ENCODE measurements around the gene GPRASP3. TPM values are rescaled to one million over a fixed set of nuclear protein-coding genes. Genes with fewer than 3 reads are reported as not detected.

Gene GPRASP3
- total and polyA plus RNA-seq, 2 of the 4 experiments (the other 2 are of a cell fraction), result 2.2 to 8.1 TPM

DNA sequence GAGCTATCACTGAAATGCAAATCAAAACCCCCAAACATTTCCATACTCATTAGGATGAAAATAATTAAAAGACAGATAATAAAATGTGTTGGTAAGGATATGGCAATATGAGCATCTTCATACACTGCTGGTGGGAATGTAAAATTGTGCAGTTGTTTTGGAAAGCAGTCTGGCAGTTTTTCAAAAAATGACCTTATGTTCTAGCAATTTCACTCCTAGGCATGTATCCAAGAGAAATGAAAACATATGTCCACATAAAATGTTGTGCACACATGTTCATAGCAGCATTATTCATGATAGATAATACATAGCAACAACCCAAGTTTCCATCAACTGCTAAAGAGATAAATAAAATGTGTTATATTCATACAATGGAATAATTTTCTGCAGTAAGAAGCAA lies 23.0 kb upstream of the GPRASP3 start:
- H3K9me3 ChIP-seq (ENCODE audit: control insufficient read depth, insufficient read depth, low read length), result no peaks in the 10 kb centered on the region
- no peak overlapping the region for H3K14ac ChIP-seq (replicated peaks; ENCODE audit: low read depth, low read length)
- no peaks in the 10 kb centered on the region for H4K20me1 ChIP-seq (ENCODE audit: insufficient read depth, low read length)
- no peaks in the 10 kb centered on the region for H3K79me1 ChIP-seq (ENCODE audit: low read depth in 1 of 2, low read length in 2 of 2)
- H3K9me1 ChIP-seq (ENCODE audit: insufficient read depth, low read length), result peaks cover 3% of the 10 kb centered on the region; the same call in 1 of the 2 replicates
- H2BK5ac ChIP-seq (ENCODE audit: low read depth, low read length, poor library complexity, severe bottlenecking), result no peak overlapping the region
- ChIA-PET POLR2A (ENCODE audit: unreplicated experiment) (no interaction called here), CTCF (no interaction called here)
- no peak overlapping the region for H3K23ac ChIP-seq (ENCODE audit: low read depth, low read length)
- no peak overlapping the region for H3K4me2 ChIP-seq (ENCODE audit: low read depth, low read length)
- intact Hi-C loops (cut with micrococcal nuclease), result no loop called here
- no peak overlapping the region for H2BK20ac ChIP-seq (ENCODE audit: low read depth, low read length)
- no peak overlapping the region for H2BK120ac ChIP-seq (ENCODE audit: low read depth, low read length)
- H3K27me3 ChIP-seq (ENCODE audit: control insufficient read depth, insufficient read depth, low read length), result no peaks in the 10 kb centered on the region
- H3K4me3 ChIP-seq (ENCODE audit: insufficient read depth, low read depth, low read length), result no peak overlapping the region
- no peak overlapping the region for H2BK15ac ChIP-seq (ENCODE audit: low read depth, low read length)
- ATAC-seq (ENCODE audit: low read depth) (no peak), DNase-seq (peak; percentile 52)
- no peak overlapping the region for H2AFZ ChIP-seq (replicated peaks; ENCODE audit: low read length, poor library complexity)
- no peak overlapping the region for H4K91ac ChIP-seq (ENCODE audit: insufficient read depth, low read depth, low read length)
- no peak overlapping the region for H2AK9ac ChIP-seq (replicated peaks; ENCODE audit: low read depth, low read length, poor library complexity)
- no peak overlapping the region for H2AK5ac ChIP-seq (ENCODE audit: low read depth, low read length)
- no peak overlapping the region for H4K8ac ChIP-seq (ENCODE audit: low read depth in 2 of 2, low read length in 2 of 2)
- no TSS peak for BruUV-seq (replicated peaks)
- no peak overlapping the region for H4K5ac ChIP-seq (ENCODE audit: low read depth, low read length)
- H3K56ac ChIP-seq (ENCODE audit: extremely low read depth, insufficient read depth, low read length), result no peak overlapping the region
- in situ Hi-C loops (cut with MboI; ENCODE audit: low sequenced_read_pairs), result no loop called here
- no peak overlapping the region for H3K27ac ChIP-seq (ENCODE audit: insufficient read depth, low read length)
- no peak overlapping the region for H3K18ac ChIP-seq (ENCODE audit: low read depth, low read length)
- TF ChIP-seq MXI1 (IDR thresholded peaks at IDR 0.05; ENCODE audit: borderline replicate concordance, low read depth, low read length) (no peak), POLR2A (IDR thresholded peaks at IDR 0.05; ENCODE audit: low read depth, low read length) (no peak), SMC3 (IDR thresholded peaks at IDR 0.05; ENCODE audit: low read depth, low read length) (no peak), BHLHE40 (IDR thresholded peaks at IDR 0.05; ENCODE audit: low read depth, low read length) (no peak), RCOR1 (IDR thresholded peaks at IDR 0.05; ENCODE audit: insufficient replicate concordance, low read length) (no peak), FOS (IDR thresholded peaks at IDR 0.05; ENCODE audit: low read depth, low read length) (no peak), CEBPB (IDR thresholded peaks at IDR 0.05; ENCODE audit: low read depth, low read length) (no peak), NFE2L2 (IDR thresholded peaks at IDR 0.05; ENCODE audit: low read depth, low read length) (no peak), CHD1 (IDR thresholded peaks at IDR 0.05; ENCODE audit: low read depth, low read length) (no peak), MAFK (IDR thresholded peaks at IDR 0.05; ENCODE audit: low read depth, low read length) (no peak)
- TF ChIP-seq, protein P1, sequence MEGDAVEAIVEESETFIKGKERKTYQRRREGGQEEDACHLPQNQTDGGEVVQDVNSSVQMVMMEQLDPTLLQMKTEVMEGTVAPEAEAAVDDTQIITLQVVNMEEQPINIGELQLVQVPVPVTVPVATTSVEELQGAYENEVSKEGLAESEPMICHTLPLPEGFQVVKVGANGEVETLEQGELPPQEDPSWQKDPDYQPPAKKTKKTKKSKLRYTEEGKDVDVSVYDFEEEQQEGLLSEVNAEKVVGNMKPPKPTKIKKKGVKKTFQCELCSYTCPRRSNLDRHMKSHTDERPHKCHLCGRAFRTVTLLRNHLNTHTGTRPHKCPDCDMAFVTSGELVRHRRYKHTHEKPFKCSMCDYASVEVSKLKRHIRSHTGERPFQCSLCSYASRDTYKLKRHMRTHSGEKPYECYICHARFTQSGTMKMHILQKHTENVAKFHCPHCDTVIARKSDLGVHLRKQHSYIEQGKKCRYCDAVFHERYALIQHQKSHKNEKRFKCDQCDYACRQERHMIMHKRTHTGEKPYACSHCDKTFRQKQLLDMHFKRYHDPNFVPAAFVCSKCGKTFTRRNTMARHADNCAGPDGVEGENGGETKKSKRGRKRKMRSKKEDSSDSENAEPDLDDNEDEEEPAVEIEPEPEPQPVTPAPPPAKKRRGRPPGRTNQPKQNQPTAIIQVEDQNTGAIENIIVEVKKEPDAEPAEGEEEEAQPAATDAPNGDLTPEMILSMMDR (conservative IDR thresholded peaks at IDR 0.05; ENCODE audit: low read depth, low read length), result no peak
- no peaks in the 10 kb centered on the region for H3K4me1 ChIP-seq (ENCODE audit: control insufficient read depth, insufficient read depth, low read length)
- no peak overlapping the region for H3K9ac ChIP-seq (ENCODE audit: low read depth, low read length)
- no peak overlapping the region for H3K4ac ChIP-seq (ENCODE audit: low read depth, low read length)
- dilution Hi-C loops (cut with HindIII; ENCODE audit: low sequenced_read_pairs, unreplicated experiment), result no loop called here
- no peaks in the 10 kb centered on the region for H3K36me3 ChIP-seq (ENCODE audit: control insufficient read depth, insufficient read depth, low read length)
